HepG2 (cell line): ENCODE data around the gene UNC5C. TPM values are rescaled to one million over a fixed set of nuclear protein-coding genes. Genes with fewer than 3 reads are reported as not detected.

Experiments used
- ATAC-seq: fragments of 200-7000 bp; cut with Tn5 transposase; 3 replicates; pipeline ENCODE4 v1.9.1; 2020; ENCODE audit warnings: mild to moderate bottlenecking, moderate library complexity
- BruUV-seq: library from RNA; stranded (reverse); fragments of 400-500 nt; replicated peaks from 2 replicates; lab custom pipeline; 2021; lab: Mats Ljungman, UMichigan
- CTCF ChIA-PET: fragments of 300-600 bp; formaldehyde crosslinking; extraction: SDS; loops from one replicate; lab custom pipeline; 2021; ENCODE audit warnings: low total read pairs, inconsistent platforms, low intra/inter-chr PET ratio; lab: Yijun Ruan, JAX
- POLR2A ChIA-PET: fragments of 350-600 bp; sonication (Branson Sonifier 250); formaldehyde crosslinking; loops from one replicate; lab custom pipeline; 2020; ENCODE audit warnings: antibody characterized with exemption, inconsistent platforms; lab: Yijun Ruan, JAX
- DNase-seq: peaks from one replicate; pipeline ENCODE4 v3.0.0-alpha.2; 2015; ENCODE audit warnings: low spot score
- FAIRE-seq: peaks from 3 replicates; lab custom pipeline; 2011; peaks lifted over from hg19 to GRCh38; lab: Jason Lieb, UNC
- H2AFZ ChIP-seq: one replicate; pipeline ENCODE4 v1.6.1; 2011; ENCODE audit warnings: low read length, inconsistent platforms
- H3K27ac ChIP-seq: fragments of 300-600 bp; 3 replicates; pipeline ENCODE4 v1.8.0; 2011; ENCODE audit warnings: mixed run types, mild to moderate bottlenecking, mixed read lengths, low read length, inconsistent platforms; ENCODE audit not compliant: insufficient read depth; ENCODE audit errors: extremely low read length
- H3K27me3 ChIP-seq, 2 experiments: fragments of 200-600 bp in 1 of 2; 2 replicates in 1 of 2; 3 replicates in 1 of 2; pipeline versions ENCODE4 v1.6.0 to v1.8.0; 2011; ENCODE audit warnings: low read length in 2 of 2, mild to moderate bottlenecking in 2 of 2, moderate library complexity in 2 of 2, inconsistent platforms in 1 of 2; ENCODE audit not compliant: insufficient read depth in 2 of 2, control insufficient read depth in 1 of 2
- H3K36me3 ChIP-seq, 2 experiments: fragments of 200-600 bp in 1 of 2; replicated peaks in 1 of 2; 2 replicates in 1 of 2; 3 replicates in 1 of 2; pipeline versions ENCODE4 v1.5.1 to v1.8.0; 2011; ENCODE audit warnings: low read length in 2 of 2, inconsistent platforms in 1 of 2; ENCODE audit not compliant: insufficient read depth in 2 of 2, control insufficient read depth in 1 of 2
- H3K4me1 ChIP-seq: 2 replicates; pipeline ENCODE4 v1.5.1; 2012; ENCODE audit warnings: low read length, inconsistent platforms; ENCODE audit not compliant: insufficient read depth
- H3K4me2 ChIP-seq: 2 replicates; pipeline ENCODE4 v1.6.0; 2011; ENCODE audit warnings: low read depth, low read length, inconsistent platforms
- H3K4me3 ChIP-seq, 3 experiments: fragments of 200-600 bp in 1 of 3; sonication (generic), shearing (Covaris generic) in 1 of 3; replicated peaks in 1 of 3; 2 replicates each; pipeline ENCODE4 v1.5.1; 2011 to 2016; ENCODE audit warnings: low read length in 3 of 3, inconsistent platforms in 2 of 3, low read depth in 2 of 3, mild to moderate bottlenecking in 2 of 3, control low read depth in 1 of 3, mixed read lengths in 1 of 3; ENCODE audit not compliant: insufficient read depth in 1 of 3
- H3K79me2 ChIP-seq: one replicate; pipeline ENCODE4 v1.6.1; 2011; ENCODE audit warnings: low read length, inconsistent platforms; ENCODE audit not compliant: insufficient read depth
- H3K9ac ChIP-seq: 2 replicates; pipeline ENCODE4 v1.6.0; 2011; ENCODE audit warnings: mild to moderate bottlenecking, low read depth, low read length, inconsistent platforms; ENCODE audit not compliant: insufficient read depth
- H3K9me3 ChIP-seq: 2 replicates; pipeline ENCODE4 v1.5.1; 2012; ENCODE audit warnings: mild to moderate bottlenecking, low read length
- H4K20me1 ChIP-seq: 2 replicates; pipeline ENCODE4 v1.6.0; 2011; ENCODE audit warnings: inconsistent platforms, mild to moderate bottlenecking, low read length, moderate library complexity; ENCODE audit not compliant: insufficient read depth
- ATF5 ChIP-seq: sonication (generic); formaldehyde crosslinking; IDR thresholded peaks from 2 replicates; pipeline ENCODE4 v1.4.0; 2020; ENCODE audit warnings: mild to moderate bottlenecking, low read depth, missing genetic modification reagents
- BATF2 ChIP-seq: sonication (generic); formaldehyde crosslinking; IDR thresholded peaks from 2 replicates; pipeline ENCODE4 v1.8.0; 2022; ENCODE audit warnings: mild to moderate bottlenecking, missing genetic modification reagents, moderate library complexity
- CEBPB ChIP-seq: IDR thresholded peaks from 2 replicates; pipeline ENCODE4 v1.6.1; 2011; ENCODE audit warnings: low read depth, low read length, improper control_type of control experiment, borderline replicate concordance
- CEBPG ChIP-seq: IDR thresholded peaks from 2 replicates; pipeline ENCODE4 v1.6.1; 2016
- CREB1 ChIP-seq, 2 experiments: fragments of 450-650 bp in 1 of 2; IDR thresholded peaks; 2 replicates each; pipeline ENCODE4 v1.6.1; 2016 to 2017; ENCODE audit warnings: control low read depth in 1 of 2, mild to moderate bottlenecking in 1 of 2, missing compliant biosample characterization in 1 of 2, missing genetic modification characterization in 1 of 2
- ETV5 ChIP-seq: IDR thresholded peaks from 2 replicates; pipeline ENCODE4 v1.6.1; 2018; ENCODE audit warnings: missing biosample characterization, missing genetic modification reagents, inconsistent platforms, borderline replicate concordance
- FOXA1 ChIP-seq, 2 experiments: fragments of 450-650 bp in 1 of 2; sonication (generic) in 1 of 2; formaldehyde crosslinking in 1 of 2; IDR thresholded peaks; 2 replicates each; pipeline versions ENCODE4 v1.4.0 to v1.6.1; 2016 to 2020; ENCODE audit warnings: missing genetic modification reagents in 1 of 2
- FOXA3 ChIP-seq: IDR thresholded peaks from 2 replicates; pipeline ENCODE4 v1.6.1; 2016; ENCODE audit warnings: missing genetic modification reagents, missing compliant biosample characterization
- NR2F1 ChIP-seq, 2 experiments: fragments of 450-650 bp in 1 of 2; formaldehyde crosslinking in 1 of 2; IDR thresholded peaks; 2 replicates each; pipeline versions ENCODE4 v1.5.0 to v1.6.1; 2016 to 2020; ENCODE audit warnings: mild to moderate bottlenecking in 1 of 2, missing compliant biosample characterization in 1 of 2, missing genetic modification reagents in 1 of 2, moderate library complexity in 1 of 2
- PRPF4 ChIP-seq: fragments of 200-400 bp; formaldehyde crosslinking; IDR thresholded peaks from 2 replicates; pipeline ENCODE4 v1.6.1; 2016; ENCODE audit warnings: low read length, low read depth; ENCODE audit not compliant: poor library complexity, severe bottlenecking
- SKI ChIP-seq: fragments of 450-650 bp; IDR thresholded peaks from one replicate; pipeline ENCODE4 v1.6.1; 2018; ENCODE audit warnings: mild to moderate bottlenecking; ENCODE audit not compliant: partially characterized antibody
- SMAD9 ChIP-seq: sonication (generic); formaldehyde crosslinking; IDR thresholded peaks from 2 replicates; pipeline ENCODE4 v1.5.1; 2020; ENCODE audit warnings: mild to moderate bottlenecking, missing genetic modification reagents
- U2AF2 ChIP-seq: fragments of 200-400 bp; formaldehyde crosslinking; IDR thresholded peaks from 2 replicates; pipeline ENCODE4 v1.6.1; 2017; ENCODE audit warnings: low read depth, mild to moderate bottlenecking, low read length
- ZMYM4 ChIP-seq: sonication (generic); formaldehyde crosslinking; IDR thresholded peaks from 2 replicates; pipeline ENCODE4 v1.8.1; 2023; ENCODE audit warnings: mild to moderate bottlenecking, missing genetic modification reagents
- ZNF33A ChIP-seq: sonication (generic); formaldehyde crosslinking; IDR thresholded peaks from 2 replicates; pipeline ENCODE4 v1.5.1; 2020; ENCODE audit warnings: missing genetic modification reagents, mild to moderate bottlenecking, moderate library complexity, borderline replicate concordance
- ZNF354B ChIP-seq: sonication (generic); formaldehyde crosslinking; IDR thresholded peaks from 2 replicates; pipeline ENCODE4 v1.8.0; 2022; ENCODE audit warnings: mild to moderate bottlenecking, missing genetic modification reagents
- ZNF441 ChIP-seq: sonication (generic); formaldehyde crosslinking; IDR thresholded peaks from 2 replicates; pipeline ENCODE4 v1.7.0; 2021; ENCODE audit warnings: missing genetic modification reagents, borderline replicate concordance
- ZNF574 ChIP-seq: sonication (generic); formaldehyde crosslinking; IDR thresholded peaks from 2 replicates; pipeline ENCODE4 v1.4.0; 2020; ENCODE audit warnings: missing genetic modification reagents
- ZNF749 ChIP-seq: sonication (generic); formaldehyde crosslinking; IDR thresholded peaks from 2 replicates; pipeline ENCODE4 v1.8.0; 2022; ENCODE audit warnings: mild to moderate bottlenecking, missing genetic modification reagents, moderate library complexity, borderline replicate concordance
- ZNF781 ChIP-seq: sonication (generic); formaldehyde crosslinking; IDR thresholded peaks from 2 replicates; pipeline ENCODE4 v1.5.1; 2020; ENCODE audit warnings: borderline replicate concordance, mild to moderate bottlenecking, missing genetic modification reagents; ENCODE audit errors: not compliant biosample characterization
- ZNF83 ChIP-seq: sonication (generic); formaldehyde crosslinking; IDR thresholded peaks from 2 replicates; pipeline ENCODE4 v1.4.0; 2020; ENCODE audit warnings: missing genetic modification reagents, mild to moderate bottlenecking, borderline replicate concordance
- WGBS: methylation state at CpG from one replicate; pipeline ENCODE4 v1.1.6; 2017; ENCODE audit warnings: low lambda C conversion rate; 5-methylcytosine and 5-hydroxymethylcytosine counted together
- in situ Hi-C: cut with HindIII; loops from 2 replicates; pipeline ENCODE4 v1.10.0; 2017; ENCODE audit warnings: low pct_unique_long_range_greater_than_20kb; ENCODE audit not compliant: extremely low pct_ligation_motif_present
- intact Hi-C: fragments of 100-400 bp; cut with micrococcal nuclease; formaldehyde crosslinking; loops from one replicate; pipeline ENCODE4 v1.10.0; 2022; ENCODE audit not compliant: unreplicated experiment
- polyA plus RNA-seq, 8 experiments: library from polyadenylated mRNA; depleted of rRNA in 3 of 8; stranded (reverse) in 7 of 8; unstranded in 1 of 8; fragments of >200 nt; fragmentation: Illumina TruSeq in 4 of 8; extraction: Trizol in 4 of 8; gene quantifications; 2 replicates each; pipeline versions ENCODE4 v1.2.1 to v1.2.3, GENCODE V29; 2011 to 2016; ENCODE audit warnings: low read depth in 4 of 8, missing spikeins in 1 of 8, mixed read lengths in 1 of 8; ENCODE audit not compliant: insufficient read depth in 1 of 8
- total RNA-seq, 5 experiments: library from RNA; depleted of rRNA; stranded (reverse); fragments of >200 nt; fragmentation: Illumina TruSeq; extraction: Trizol; gene quantifications; 2 replicates each; pipeline ENCODE4 v1.2.3, GENCODE V29; 2016; ENCODE audit warnings: low read depth in 1 of 5

Gene UNC5C
- total and polyA plus RNA-seq, 2 of the 13 experiments (the other 11 are each of a cell fraction or from before 2014, with no cell fraction given) = not detected

- 0% methylated on average over 1 of the region's 1 CpG for WGBS
- Histone ChIP-seq H3K27me3 (no peaks in the 10 kb centered on the region), H3K4me1 (no peaks in the 10 kb centered on the region), H3K27ac (no peak overlapping the region), H3K4me3 (no peak overlapping the region), H3K9ac (no peak overlapping the region), H3K4me2 (no peak overlapping the region), H2AFZ (no peak overlapping the region), H3K79me2 (no peaks in the 10 kb centered on the region), H3K36me3 (no peaks in the 10 kb centered on the region), H4K20me1 (no peaks in the 10 kb centered on the region), H3K9me3 (no peaks in the 10 kb centered on the region)
- ATAC-seq = no peak
- intact Hi-C loops = no loop called here
- ChIA-PET CTCF (no interaction called here), POLR2A (no interaction called here)
- BruUV-seq = no TSS peak
- FAIRE-seq = no peak
- DNase-seq = peak; percentile 6
- in situ Hi-C loops = no loop called here
- TF ChIP-seq SMAD9 (CRISPR knock-in tag) (no peak), CREB1 (IDR thresholded peaks at IDR 0.05) (no peak), CREB1 (CRISPR knock-in tag; IDR thresholded peaks at IDR 0.05) (no peak), CEBPG (CRISPR knock-in tag) (peak; percentile 63), ATF5 (no peak), ZNF33A (no peak), ZMYM4 (CRISPR knock-in tag) (no peak), ZNF781 (CRISPR knock-in tag) (no peak), U2AF2 (no peak), FOXA1 (IDR thresholded peaks at IDR 0.05) (no peak), FOXA1 (CRISPR knock-in tag; IDR thresholded peaks at IDR 0.05) (0 out of 2 replicates have a peak, but pooled peaks have one; percentile 26), ETV5 (CRISPR knock-in tag) (no peak), ZNF83 (CRISPR knock-in tag) (no peak), NR2F1 (CRISPR knock-in tag; IDR thresholded peaks at IDR 0.05) (no peak), SKI (no peak), BATF2 (no peak), ZNF441 (no peak), FOXA3 (CRISPR knock-in tag) (peak; percentile 12; the same call in 1 of the 2 replicates), ZNF574 (CRISPR knock-in tag) (0 out of 2 replicates have a peak, but pooled peaks have one; percentile 40), ZNF354B (no peak), PRPF4 (no peak), CEBPB (peak; percentile 77), ZNF749 (CRISPR knock-in tag) (no peak)
Measured at GRCh38 chr4:95248720-95249425, 299.9 kb downstream of the UNC5C start.
